Sigmoid colon (tissue), 7 donors: ENCODE measurements around the gene GTF2H1. TPM values are rescaled to one million over a fixed set of nuclear protein-coding genes. Genes with fewer than 3 reads are reported as not detected.
"Not testable (repeated sequence)": the region's sequence is repeated elsewhere in the genome, so short reads cannot be mapped to it uniquely, and the experiment has no call there.

ENCODE experiments used
- DNase-seq: peaks from one replicate; pipeline ENCODE4 v3.0.0-alpha.2; 2019
- H3K27ac ChIP-seq, 4 donors: fragments of 200-600 bp; sonication (generic); one replicate each; pipeline ENCODE4 v1.5.1; 2016 to 2019; ENCODE audit warnings: mild to moderate bottlenecking in 1 of 4
- H3K27me3 ChIP-seq, 3 donors: fragments of 200-600 bp; sonication (generic); one replicate each; pipeline ENCODE4 v1.5.1; 2019; ENCODE audit warnings: mild to moderate bottlenecking in 1 of 3
- H3K36me3 ChIP-seq, 4 donors: fragments of 200-600 bp; sonication (generic); one replicate each; pipeline ENCODE4 v1.5.1; 2016 to 2019
- H3K4me1 ChIP-seq, 4 donors: fragments of 200-600 bp; sonication (generic); one replicate each; pipeline ENCODE4 v1.5.1; 2017 to 2019
- H3K4me3 ChIP-seq, 4 donors: fragments of 200-600 bp; sonication (generic); one replicate each; pipeline ENCODE4 v1.5.1; 2017 to 2019; ENCODE audit warnings: mild to moderate bottlenecking in 2 of 4, moderate library complexity in 1 of 4
- H3K9me3 ChIP-seq, 4 donors: fragments of 200-600 bp in 3 of 4; sonication (generic) in 3 of 4; one replicate each; pipeline versions ENCODE4 v1.5.1 to v1.6.1; 2013 to 2019
- EP300 ChIP-seq, 4 donors: sonication (generic); formaldehyde crosslinking; IDR thresholded peaks; one replicate each; pipeline ENCODE4 v1.6.1; 2017; ENCODE audit warnings: antibody characterized with exemption in 4 of 4
- POLR2A ChIP-seq, 2 donors: fragments of 450-650 bp; IDR thresholded peaks; one replicate each; pipeline ENCODE4 v1.6.1; 2016; ENCODE audit warnings: antibody characterized with exemption in 2 of 2, mild to moderate bottlenecking in 2 of 2, moderate library complexity in 2 of 2
- POLR2AphosphoS5 ChIP-seq, 4 donors: sonication (generic); formaldehyde crosslinking; IDR thresholded peaks; one replicate each; pipeline ENCODE4 v1.6.1; 2017; ENCODE audit warnings: antibody characterized with exemption in 4 of 4
- WGBS, 2 donors: extraction: QIAGEN DNeasy Blood & Tissue Kit; methylation state at CpG; one replicate each; pipeline ENCODE4 v1.1.7; 2013; 5-methylcytosine and 5-hydroxymethylcytosine counted together
- intact Hi-C: fragments of 100-400 bp; cut with DNase I; formaldehyde crosslinking; loops from one replicate; pipeline ENCODE4 v1.15.1; 2023
- polyA plus RNA-seq, 3 donors: library from polyadenylated mRNA; stranded (reverse); fragments of 200-250 nt; gene quantifications; one replicate each; pipeline ENCODE4 v1.2.3, GENCODE V29; 2013
- small RNA-seq, 3 donors: library from RNA; depleted of rRNA; stranded (forward); fragments of <200 nt; gene quantifications; one replicate each; pipeline ENCODE3, GENCODE V24; 2016
- total RNA-seq, 4 donors: library from RNA; depleted of rRNA; stranded (reverse); fragments of >200 nt; gene quantifications; one replicate each; pipeline ENCODE4 v1.1.0, GENCODE V29; 2016
- TF ChIP-seq, protein P1 (sequence below), 4 experiments: fragments of 450-650 bp in 3 of 4; fragments of 200-600 bp in 1 of 4; IDR thresholded peaks; one replicate each; pipeline ENCODE4 v1.5.1; 2016 to 2019; ENCODE audit warnings: antibody characterized with exemption in 4 of 4, mild to moderate bottlenecking in 3 of 4, moderate library complexity in 2 of 4
- donor health status: healthy with polysubstance abuse.
- donor health status: Bipolar disorder and iron deficiency.
- donor health status: healthy.

GTF2H1 gene
- total and polyA plus RNA-seq, 7 donors: 22.9 to 61.0 (median 50.2) TPM

GRCh38 chr11:18407400-18407799 is 85.0 kb downstream of the GTF2H1 start:
- WGBS, 2 donors: 15 to 59% methylated on average over 3 of the region's 3 CpGs

DNA sequence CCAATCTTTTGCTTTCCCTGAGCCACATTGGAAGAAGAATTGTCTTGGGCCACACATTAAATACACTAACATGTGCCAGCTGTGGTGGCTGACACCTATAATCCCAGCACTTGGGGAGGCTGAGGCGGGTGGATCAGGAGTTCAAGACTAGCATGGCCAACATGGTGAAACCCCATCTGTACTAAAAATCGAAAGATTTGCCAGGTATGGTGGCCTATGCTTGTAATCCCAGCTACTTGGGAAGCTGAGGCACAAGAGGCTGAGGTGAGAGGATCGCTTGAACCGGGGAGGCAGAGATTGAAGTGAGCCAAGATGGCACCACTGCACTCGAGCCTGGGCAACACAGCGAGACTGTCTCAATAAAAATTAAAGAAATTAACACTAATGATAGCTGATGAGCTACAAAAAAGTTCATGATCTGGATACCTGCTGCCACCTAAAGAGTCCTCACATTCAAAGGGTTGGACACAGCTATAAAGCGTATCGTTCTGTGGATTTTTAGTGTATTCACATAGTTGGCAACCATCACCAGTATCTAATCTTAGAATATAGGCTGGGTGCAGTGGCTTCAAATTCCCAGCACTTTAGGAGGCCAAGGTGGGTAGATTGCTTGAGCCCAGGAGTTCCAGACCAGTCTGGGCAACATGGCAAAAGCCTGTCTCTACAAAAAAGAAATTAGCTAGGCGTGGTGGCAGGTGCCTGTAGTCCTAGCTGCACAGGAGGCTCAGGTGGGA is 86.4 kb downstream of the GTF2H1 start:
- intact Hi-C loops: no loop called here
- Histone ChIP-seq H3K27me3 (no peaks in the 10 kb centered on the region), H3K9me3 (no peaks in the 10 kb centered on the region), H3K27ac (no peak overlapping the region), H3K36me3 (peaks cover 21 to 55% (median 42%) of the 10 kb centered on the region in 4 donors), H3K4me1 (peaks cover 0 to 10% (median 7%) of the 10 kb centered on the region in 4 donors), H3K4me3 (no peak overlapping the region)
- DNase-seq: no peak
- WGBS, 2 donors: 94 to 96% methylated on average over 9 of the region's 9 CpGs
- TF ChIP-seq POLR2AphosphoS5 (IDR thresholded peaks at IDR 0.05) (peak in 2 of 4 donors; percentile 18 to 20), POLR2A (IDR thresholded peaks at IDR 0.05) (no peak), EP300 (IDR thresholded peaks at IDR 0.05) (no peak)
- TF ChIP-seq, protein P1, sequence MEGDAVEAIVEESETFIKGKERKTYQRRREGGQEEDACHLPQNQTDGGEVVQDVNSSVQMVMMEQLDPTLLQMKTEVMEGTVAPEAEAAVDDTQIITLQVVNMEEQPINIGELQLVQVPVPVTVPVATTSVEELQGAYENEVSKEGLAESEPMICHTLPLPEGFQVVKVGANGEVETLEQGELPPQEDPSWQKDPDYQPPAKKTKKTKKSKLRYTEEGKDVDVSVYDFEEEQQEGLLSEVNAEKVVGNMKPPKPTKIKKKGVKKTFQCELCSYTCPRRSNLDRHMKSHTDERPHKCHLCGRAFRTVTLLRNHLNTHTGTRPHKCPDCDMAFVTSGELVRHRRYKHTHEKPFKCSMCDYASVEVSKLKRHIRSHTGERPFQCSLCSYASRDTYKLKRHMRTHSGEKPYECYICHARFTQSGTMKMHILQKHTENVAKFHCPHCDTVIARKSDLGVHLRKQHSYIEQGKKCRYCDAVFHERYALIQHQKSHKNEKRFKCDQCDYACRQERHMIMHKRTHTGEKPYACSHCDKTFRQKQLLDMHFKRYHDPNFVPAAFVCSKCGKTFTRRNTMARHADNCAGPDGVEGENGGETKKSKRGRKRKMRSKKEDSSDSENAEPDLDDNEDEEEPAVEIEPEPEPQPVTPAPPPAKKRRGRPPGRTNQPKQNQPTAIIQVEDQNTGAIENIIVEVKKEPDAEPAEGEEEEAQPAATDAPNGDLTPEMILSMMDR (IDR thresholded peaks at IDR 0.05): no peak

More at GRCh38 chr11:18407400-18407799, 85.0 kb downstream of the GTF2H1 start:
- H3K9me3 ChIP-seq, DNase-seq, H3K4me3 ChIP-seq, intact Hi-C loops, H3K27me3 ChIP-seq: not testable (repeated sequence)
- Histone ChIP-seq H3K36me3 (peaks cover 24 to 68% (median 55%) of the 10 kb centered on the region in 4 donors), H3K4me1 (peaks cover 0 to 10% (median 7%) of the 10 kb centered on the region in 4 donors), H3K27ac (peak overlapping the region in 1 of 4 donors; percentile 25)
- TF ChIP-seq POLR2AphosphoS5 (IDR thresholded peaks at IDR 0.05): peak in 3 of 4 donors; percentile 18 to 32 (median 32)

- no peaks in the 10 kb centered on the region for H3K27me3 ChIP-seq
- no peaks in the 10 kb centered on the region for H3K36me3 ChIP-seq
- TF ChIP-seq POLR2A (IDR thresholded peaks at IDR 0.05) (no peak), EP300 (IDR thresholded peaks at IDR 0.05) (no peak)
- peaks cover 0 to 5% (median 2%) of the 10 kb centered on the region in 4 donors for H3K4me1 ChIP-seq
- no peak overlapping the region for H3K27ac ChIP-seq
- intact Hi-C loops: no loop called here
- no peak overlapping the region for H3K4me3 ChIP-seq
- H3K9me3 ChIP-seq: no peaks in the 10 kb centered on the region
- 81% methylated on average over 3 of the region's 3 CpGs for WGBS, 2 donors
- DNase-seq: no peak
Measured at GRCh38 chr11:18416459-18416858, 94.1 kb downstream of the GTF2H1 start.

Small RNA genes within 50 kb of the gene (small RNA-seq; reads per million reads assigned to genes)
- 0 to 0.22 (median 0.06) reads per million in 3 donors for gene MIR3159

Other genes starting within 250 kb of the GTF2H1 start
- gene SAAL1, start 216.5 kb upstream of the GTF2H1 start, total RNA-seq: 10 to 100 TPM in 2 of 4 donors, 1 to 10 TPM in 2; 8.7 to 14.4 (median 11.0) TPM
- 10 to 100 TPM in 2 of 3 donors, 1 to 10 TPM in 1; 7.2 to 12.7 (median 11.5) TPM for gene SAAL1, start 216.5 kb upstream of the GTF2H1 start, polyA plus RNA-seq
- not detected for gene MRGPRX3, start 190.0 kb upstream of the GTF2H1 start, total RNA-seq
- gene MRGPRX3, start 190.0 kb upstream of the GTF2H1 start, polyA plus RNA-seq: not detected
- not detected for gene MRGPRX4, start 149.7 kb upstream of the GTF2H1 start, total RNA-seq
- not detected for gene MRGPRX4, start 149.7 kb upstream of the GTF2H1 start, polyA plus RNA-seq
- gene SAA4, start 85.8 kb upstream of the GTF2H1 start, total RNA-seq: not detected
- under 1 TPM in 1 of 3 donors, not detected in 2; 0.93 TPM for gene SAA4, start 85.8 kb upstream of the GTF2H1 start, polyA plus RNA-seq
- 10 to 100 TPM in 1 of 4 donors, under 1 TPM in 1, not detected in 2; 0.41 to 10.3 TPM for gene SAA2, start 73.9 kb upstream of the GTF2H1 start, total RNA-seq
- gene SAA2, start 73.9 kb upstream of the GTF2H1 start, polyA plus RNA-seq: 10 to 100 TPM in 1 of 3 donors, 1 to 10 TPM in 1, not detected in 1; 7.8 to 69.2 TPM
- gene SAA1, start 56.3 kb upstream of the GTF2H1 start, total RNA-seq: 10 to 100 TPM in 1 of 4 donors, 1 to 10 TPM in 2, not detected in 1; 1.6 to 68.8 (median 1.9) TPM
- gene SAA1, start 56.3 kb upstream of the GTF2H1 start, polyA plus RNA-seq: 100 to 1,000 TPM in 1 of 3 donors, 10 to 100 TPM in 1, 1 to 10 TPM in 1; 5.5 to 250 (median 11.4) TPM
- 10 to 100 TPM; 17.7 to 28.5 (median 23.0) TPM for gene HPS5, start 427 bp upstream of the GTF2H1 start, total RNA-seq
- gene HPS5, start 427 bp upstream of the GTF2H1 start, polyA plus RNA-seq: 1 to 10 TPM; 4.2 to 9.7 (median 4.2) TPM
- gene LDHA, start 72.0 kb downstream of the GTF2H1 start, total RNA-seq: 100 to 1,000 TPM; 326 to 507 (median 346) TPM
- gene LDHA, start 72.0 kb downstream of the GTF2H1 start, polyA plus RNA-seq: 100 to 1,000 TPM; 503 to 668 (median 517) TPM
- gene LDHC, start 89.8 kb downstream of the GTF2H1 start, total RNA-seq: not detected
- gene LDHC, start 89.8 kb downstream of the GTF2H1 start, polyA plus RNA-seq: 1 to 10 TPM in 2 of 3 donors, not detected in 1; 2.4 to 4.9 TPM
- gene LDHAL6A, start 133.3 kb downstream of the GTF2H1 start, total RNA-seq: not detected
- under 1 TPM in 1 of 3 donors, not detected in 2; 0.04 TPM for gene LDHAL6A, start 133.3 kb downstream of the GTF2H1 start, polyA plus RNA-seq
- gene TSG101, start 204.4 kb downstream of the GTF2H1 start, total RNA-seq: 100 to 1,000 TPM in 1 of 4 donors, 10 to 100 TPM in 3; 70.3 to 100 (median 89.8) TPM
- 100 to 1,000 TPM in 1 of 3 donors, 10 to 100 TPM in 2; 55.7 to 103 (median 90.7) TPM for gene TSG101, start 204.4 kb downstream of the GTF2H1 start, polyA plus RNA-seq